NOMO-1 treated with DMSO at 0.1 percent for 48 hours (cell line): ENCODE measurements around the gene CENPS.

Experiments used
- DNase-seq: peaks from one replicate; lab custom pipeline; 2025; ENCODE audit not compliant: unreplicated experiment; lab: John Stamatoyannopoulos, UW

The CENPS gene

DNA sequence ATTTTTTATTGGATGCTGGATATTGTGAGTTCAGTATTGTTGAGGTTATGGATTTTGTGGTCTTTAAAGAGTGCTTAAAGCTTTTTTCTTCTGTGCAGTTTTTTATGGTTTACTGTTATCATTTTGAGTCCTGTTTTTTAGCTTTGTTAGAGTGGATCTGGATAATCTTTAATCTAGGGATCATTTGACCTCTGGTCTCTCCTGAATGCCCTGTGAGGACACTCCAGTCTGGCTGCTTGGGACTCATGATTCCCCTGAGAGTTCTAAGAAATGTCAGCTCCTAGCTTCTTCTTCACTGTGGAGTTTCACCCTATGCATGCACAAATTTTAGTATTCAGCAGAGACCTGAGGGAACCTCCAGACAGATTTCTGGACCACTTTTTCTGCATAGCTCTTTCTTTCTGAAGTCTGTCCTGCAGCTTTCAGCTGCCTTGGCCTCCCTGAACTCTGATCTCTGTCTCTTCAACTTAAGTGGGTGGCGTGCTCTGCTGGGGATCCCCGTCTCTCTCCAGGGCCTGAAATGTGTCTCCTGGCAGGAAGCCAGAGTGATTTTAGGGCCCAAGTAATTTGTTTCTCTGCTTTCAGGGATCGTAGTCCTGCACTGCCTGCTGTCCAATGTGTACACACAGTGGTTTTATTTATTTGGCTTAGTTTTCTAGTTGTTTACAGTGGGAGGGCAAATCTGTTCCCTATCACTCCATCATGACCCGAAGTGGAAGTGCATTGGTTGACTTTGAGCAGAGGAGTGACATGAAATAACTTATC is 59.2 kb downstream of the CENPS start:
- no peak for DNase-seq

GRCh38 chr1:10490286-10490970 is 60.2 kb downstream of the CENPS start:
- no peak for DNase-seq
